HG02623 (cell line): Measurements from ENCODE around the gene C22orf39.

Experiments
- ATAC-seq: cut with Tn5 transposase; IDR thresholded peaks from one replicate; pipeline ENCODE4 v1.9.1; 2021; ENCODE audit warnings: moderate library complexity; ENCODE audit not compliant: unreplicated experiment

Gene C22orf39

GRCh38 chr22:19477321-19478044 lies 30.0 kb upstream of the C22orf39 start:
- ATAC-seq: no peak

DNA sequence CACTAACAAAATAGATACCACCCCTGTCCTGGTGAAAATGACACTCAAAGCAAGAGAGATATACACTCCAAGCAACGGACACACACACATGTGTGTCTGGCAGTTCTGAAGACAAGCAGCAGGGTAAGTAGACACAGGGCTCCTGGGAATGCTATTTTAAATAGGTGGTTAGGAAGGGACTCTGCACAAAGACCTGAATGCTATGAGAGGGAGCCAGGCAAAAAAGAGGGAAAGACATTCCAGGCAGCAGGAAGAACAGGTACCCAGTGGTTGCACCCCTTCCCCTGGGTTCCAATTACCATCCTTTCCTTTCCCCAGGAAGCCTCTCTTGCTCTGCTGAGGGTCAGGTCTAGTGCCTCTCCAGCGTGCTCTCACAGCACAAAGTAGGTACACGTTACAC lies 28.5 kb upstream of the C22orf39 start:
- ATAC-seq: no peak

- ATAC-seq: no peak
Observed at GRCh38 chr22:19473578-19473977, 26.1 kb upstream of the C22orf39 start.

DNA sequence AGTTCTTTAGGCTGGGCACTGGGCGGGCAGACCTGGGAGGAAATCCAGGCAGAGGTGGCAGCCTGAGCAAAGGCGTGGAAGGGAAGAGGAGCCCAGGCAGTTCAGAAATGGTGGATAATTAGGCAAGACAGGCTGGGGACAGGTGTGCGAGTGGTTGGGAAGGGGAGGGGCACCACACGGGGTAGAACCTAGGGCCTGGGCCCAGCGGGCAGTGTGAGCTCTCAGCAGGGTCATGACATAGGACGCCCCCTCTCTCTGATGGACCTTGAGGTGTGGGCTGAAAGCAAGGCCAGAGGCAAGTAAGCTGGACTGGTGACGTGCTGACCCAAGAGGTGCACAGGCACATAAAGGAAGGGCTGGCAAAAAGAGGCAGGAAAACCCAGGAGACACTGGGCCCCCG lies 24.7 kb upstream of the C22orf39 start:
- ATAC-seq: no peak

DNA sequence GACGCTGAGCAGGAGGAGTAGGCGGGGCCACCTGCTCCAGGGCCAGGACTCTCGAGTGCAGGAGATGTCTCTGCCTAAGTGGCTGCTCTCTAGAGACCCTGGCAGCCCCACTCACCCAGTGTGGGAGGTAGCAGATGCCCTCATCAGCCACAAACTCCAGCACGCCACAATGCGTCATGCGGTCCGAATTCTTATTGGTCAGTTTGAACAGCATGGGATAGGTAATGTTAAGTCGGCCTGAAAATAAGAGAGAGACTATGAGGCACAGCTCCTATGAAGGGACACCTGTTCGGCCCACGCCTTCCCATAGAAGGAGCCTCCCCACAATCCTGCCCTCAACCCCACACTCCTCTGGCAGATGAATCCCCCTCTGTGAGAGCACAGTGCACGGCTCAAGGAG lies 24.1 kb upstream of the C22orf39 start:
- ATAC-seq: no peak

- ATAC-seq: no peak
Observed at GRCh38 chr22:19470010-19470409, 22.5 kb upstream of the C22orf39 start.

DNA sequence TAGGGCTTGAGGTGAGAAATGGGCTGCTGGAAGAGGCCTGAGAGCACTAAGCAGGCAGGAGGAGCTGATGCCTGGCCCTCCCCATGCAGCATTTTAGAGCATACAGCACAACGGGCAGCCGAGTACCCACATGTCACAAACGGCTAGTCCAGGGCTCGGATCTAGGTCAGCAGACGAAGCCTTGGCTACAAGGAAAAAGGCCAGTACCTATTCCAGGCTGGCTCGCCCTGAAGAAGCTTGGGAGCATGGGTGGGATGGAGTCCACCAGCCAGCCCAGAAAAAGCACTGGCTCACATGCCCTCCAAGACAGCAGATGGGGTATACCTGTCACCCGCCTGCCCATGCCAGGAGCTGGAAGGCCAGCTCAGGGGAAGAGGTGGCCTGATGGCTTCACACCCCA lies 21.9 kb upstream of the C22orf39 start:
- no peak for ATAC-seq

DNA sequence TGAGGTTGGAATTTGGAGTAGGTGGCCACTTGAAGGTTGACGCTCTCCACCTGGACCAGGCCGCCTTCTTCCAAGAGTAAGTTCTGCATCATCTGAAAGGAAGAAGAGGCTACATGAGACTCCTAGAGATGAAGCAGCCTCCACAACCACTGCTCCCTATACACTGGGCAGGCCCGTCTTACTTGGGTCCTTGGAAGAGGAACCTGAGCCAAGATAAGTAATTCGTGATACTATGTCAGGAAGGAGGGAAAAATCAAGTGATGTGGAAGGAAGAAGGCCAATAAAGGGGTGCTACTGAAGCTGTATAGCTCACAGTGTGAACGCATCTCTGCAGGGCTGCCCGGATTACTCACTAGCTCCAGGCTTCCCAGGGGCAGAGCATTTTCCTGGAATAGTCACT lies 20.4 kb upstream of the C22orf39 start:
- no peak for ATAC-seq

- ATAC-seq: no peak
Observed at GRCh38 chr22:19466848-19467752, 19.6 kb upstream of the C22orf39 start.

GRCh38 chr22:19466126-19466716 lies 18.7 kb upstream of the C22orf39 start:
- ATAC-seq: no peak

GRCh38 chr22:19464975-19465374 lies 17.5 kb upstream of the C22orf39 start:
- no peak for ATAC-seq

DNA sequence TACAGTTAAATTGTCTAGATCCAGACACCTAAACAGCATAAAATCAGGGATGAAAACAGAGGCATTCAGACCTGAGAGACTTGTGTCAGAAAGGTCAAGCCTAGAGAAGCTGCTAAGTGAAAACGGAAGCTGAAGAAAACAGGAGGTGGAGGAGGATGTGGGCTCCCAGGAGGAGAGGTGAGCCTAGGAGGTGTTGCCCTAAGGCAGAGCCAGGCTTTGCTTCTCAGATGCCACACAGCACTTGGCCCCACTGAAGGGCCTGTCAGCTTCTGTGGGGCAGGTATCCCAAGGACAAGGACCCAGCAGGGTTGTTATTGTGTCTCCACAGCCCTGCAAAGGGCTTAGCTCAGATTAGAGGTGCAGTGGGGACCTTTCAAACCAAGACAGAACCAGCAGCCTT lies 17.0 kb upstream of the C22orf39 start:
- ATAC-seq: no peak

- no peak for ATAC-seq
Observed at GRCh38 chr22:19463491-19464469, 16.3 kb upstream of the C22orf39 start.

DNA sequence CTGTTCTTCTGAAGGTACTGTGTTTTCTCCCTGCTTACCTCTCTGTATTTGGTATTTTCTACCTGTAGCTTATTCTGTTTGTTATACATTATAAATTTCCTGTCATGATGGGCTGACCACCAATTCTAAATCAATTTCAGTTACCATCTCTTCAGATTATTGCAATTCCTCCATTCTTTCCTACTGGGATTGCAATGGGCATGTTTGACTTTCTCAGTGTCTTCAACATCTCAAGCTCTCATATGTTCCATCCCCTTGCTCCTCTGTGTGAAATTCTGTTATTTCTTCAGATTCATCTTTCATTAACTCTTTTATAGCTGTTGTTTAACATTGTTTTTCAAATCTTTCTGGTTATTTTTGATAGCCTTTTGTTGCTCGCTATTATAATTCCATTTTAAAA lies 15.5 kb upstream of the C22orf39 start:
- ATAC-seq: no peak

- no peak for ATAC-seq
Observed at GRCh38 chr22:19461506-19461905, 14.0 kb upstream of the C22orf39 start.

DNA sequence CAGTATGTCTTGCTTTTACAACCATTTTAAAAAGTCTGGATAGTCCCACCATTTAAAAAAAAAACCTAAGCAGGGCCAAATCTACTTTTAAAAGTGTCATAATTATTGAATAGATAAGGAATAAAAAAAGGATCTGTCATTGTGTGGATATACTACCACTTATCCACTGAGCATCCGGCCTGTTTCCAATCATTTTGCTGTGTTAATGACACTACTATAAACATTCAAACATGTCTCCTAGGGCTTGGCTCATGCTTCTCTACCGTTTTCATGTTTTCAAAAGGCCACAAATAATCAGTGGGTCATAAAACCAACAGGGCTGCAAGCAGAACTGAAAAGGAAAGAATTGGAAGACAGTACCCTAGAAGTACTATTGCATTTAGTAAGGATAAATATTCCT lies 12.5 kb upstream of the C22orf39 start:
- no peak for ATAC-seq

- ATAC-seq: no peak
Observed at GRCh38 chr22:19457828-19458428, 10.4 kb upstream of the C22orf39 start.

GRCh38 chr22:19456541-19456940 lies 9.0 kb upstream of the C22orf39 start:
- no peak for ATAC-seq

DNA sequence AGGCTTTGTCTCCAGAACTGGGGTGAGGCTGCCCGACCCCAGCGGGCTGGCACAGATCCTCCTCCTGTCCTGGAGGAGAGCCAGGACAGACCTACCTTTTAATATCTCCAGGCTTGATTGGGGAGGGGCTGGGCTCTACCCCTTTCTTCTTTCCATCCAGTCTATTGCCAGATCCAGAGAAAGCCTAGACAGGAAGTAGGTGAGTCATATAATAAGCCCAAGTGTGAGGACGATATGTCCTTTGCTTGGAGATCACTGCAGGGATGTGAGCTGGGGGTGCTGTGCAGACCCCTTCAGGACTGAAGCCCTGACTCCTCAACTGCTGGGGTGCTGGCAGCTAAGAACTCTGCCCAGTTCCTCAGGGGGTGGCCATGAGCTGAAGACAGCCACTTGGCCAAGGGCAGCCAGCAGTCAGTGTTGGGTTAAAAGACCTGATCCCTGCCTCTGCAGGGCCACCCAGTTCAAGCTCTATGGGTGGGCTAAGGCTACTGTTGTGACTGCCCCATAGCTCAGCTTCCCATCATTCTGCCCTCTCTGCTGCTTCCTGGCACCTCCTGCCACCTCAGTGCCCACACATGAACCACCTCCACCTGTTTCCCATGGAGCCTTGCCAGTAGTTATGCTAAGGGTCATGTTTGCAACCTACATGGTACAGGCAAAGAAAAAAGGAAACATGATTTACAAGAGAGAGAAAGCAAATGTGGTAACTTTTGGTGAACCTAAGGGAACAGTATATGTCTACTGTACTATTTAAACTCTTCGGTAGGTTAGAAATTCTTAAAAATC lies 8.3 kb upstream of the C22orf39 start:
- ATAC-seq: no peak

- no peak for ATAC-seq
Observed at GRCh38 chr22:19455033-19455432, 7.5 kb upstream of the C22orf39 start.
